ENCODE results near the gene TRIM17.

GRCh38 chr1:228365271-228366061 lies 51.2 kb downstream of the TRIM17 start:
- TF ChIP-seq EP300 (IDR thresholded peaks at IDR 0.05; ENCODE audit: borderline replicate concordance), result no peak
- TF ChIP-seq REST (IDR thresholded peaks at IDR 0.05; ENCODE audit: low read depth), result no peak
- no peak for TF ChIP-seq TAF1 (IDR thresholded peaks at IDR 0.05; ENCODE audit: low read depth)
- TF ChIP-seq CREB1 (IDR thresholded peaks at IDR 0.05; ENCODE audit: low read depth), result no peak
- TF ChIP-seq USF1 (IDR thresholded peaks at IDR 0.05), result no peak
- no peak for TF ChIP-seq TCF12 (IDR thresholded peaks at IDR 0.05; ENCODE audit: low read depth)
- TF ChIP-seq CEBPB (IDR thresholded peaks at IDR 0.05), result no peak
- no peak for TF ChIP-seq FOXM1 (IDR thresholded peaks at IDR 0.05; ENCODE audit: borderline replicate concordance, low read depth)
- TF ChIP-seq RAD21 (IDR thresholded peaks at IDR 0.05; ENCODE audit: low read depth), result no peak
